Activated CD4-positive, alpha-beta T cell treated with anti-CD3 and anti-CD28 coated beads, Interleukin-2, amount 50 U/mL, for 1 hour (primary cell): ENCODE data around the gene APBA3.

Experiments
- DNase-seq: peaks from one replicate; pipeline ENCODE4 v3.0.0-alpha.2; 2020

APBA3 gene

GRCh38 chr19:3761382-3762129 lies at the start of gene APBA3:
Gene APBA3 (minus strand): TSS chr19:3761692. CDS start chr19:3760264, 1,428 bp downstream.
- DNase-seq = peak; percentile 95

- no peak for DNase-seq
These were observed 49.3 kb upstream of the APBA3 start for GRCh38 chr19:3810708-3811355.

DNA sequence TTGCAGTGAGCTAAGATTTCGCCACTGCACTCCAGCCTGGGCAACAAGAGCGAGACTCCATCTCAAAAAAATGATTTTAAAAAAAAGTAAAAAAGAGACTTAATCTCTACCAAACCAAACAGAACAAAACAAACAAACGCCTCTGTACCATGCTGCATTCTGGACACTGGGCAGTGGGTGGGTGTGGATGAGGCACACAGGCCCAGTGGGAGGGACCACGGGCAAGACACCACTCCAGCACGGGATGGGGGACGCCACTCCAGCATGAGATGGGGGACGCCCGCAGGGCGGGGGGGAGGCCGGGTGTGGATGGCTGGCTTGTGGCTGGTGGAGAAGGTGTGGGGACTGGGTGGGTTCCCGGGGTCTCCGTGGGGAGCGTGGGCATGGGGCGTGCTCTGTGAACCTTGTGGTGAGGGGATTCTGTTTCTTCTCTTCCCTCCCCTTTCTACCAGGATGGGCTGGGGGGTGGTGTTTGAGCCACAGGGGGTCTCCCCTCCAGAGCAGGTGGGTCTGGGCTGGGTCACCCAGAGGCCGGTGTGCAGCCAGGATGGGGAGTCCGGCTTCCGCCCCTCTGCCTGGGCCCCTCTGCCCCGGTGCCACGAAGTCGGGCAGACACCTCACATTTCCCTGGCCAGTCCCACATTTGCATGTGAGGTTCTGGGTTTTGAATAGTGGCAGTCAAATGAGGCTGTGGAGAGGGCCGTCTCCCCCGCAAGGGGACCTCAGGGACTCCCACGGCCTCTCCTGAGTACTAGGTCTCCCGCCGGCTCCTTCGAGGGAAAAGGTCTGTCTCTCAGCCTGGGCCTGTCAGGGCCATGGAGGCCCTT lies 48.6 kb upstream of the APBA3 start:
- DNase-seq = no peak

DNA sequence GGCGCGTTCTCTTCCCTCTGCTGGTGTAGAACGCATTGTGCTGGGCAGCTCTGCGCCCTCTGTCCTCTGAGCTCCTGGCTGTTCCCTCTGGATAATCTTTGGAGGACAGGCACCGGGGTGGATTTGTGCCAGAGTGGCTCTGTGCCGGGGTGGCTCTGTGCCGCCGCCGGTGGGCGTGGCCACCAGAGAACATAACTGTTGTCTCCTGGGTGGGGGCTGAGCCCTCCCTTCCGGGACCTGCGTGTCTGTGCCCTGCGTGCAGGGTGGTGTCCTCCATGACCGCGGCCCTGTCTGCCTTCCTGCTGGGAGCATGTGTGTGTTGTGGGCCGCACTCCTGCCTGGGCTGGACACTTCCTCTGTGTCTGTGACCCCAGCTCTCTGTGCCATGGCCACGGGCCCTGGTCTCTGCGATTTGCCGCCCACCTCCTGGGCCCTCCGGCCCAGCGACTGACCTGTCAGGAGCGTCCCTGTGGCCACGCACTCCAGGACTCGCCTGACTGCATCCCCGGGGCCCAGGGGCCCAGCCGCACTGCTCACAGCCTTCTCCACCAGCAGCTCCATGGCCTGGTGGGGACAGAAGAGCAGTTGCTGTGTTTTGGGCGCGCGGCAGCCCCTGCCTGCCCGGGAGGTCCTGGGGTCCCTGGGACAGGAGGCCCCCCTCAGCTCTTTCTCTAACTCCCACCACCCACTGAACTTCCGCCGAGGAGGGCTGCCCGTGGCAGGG lies 47.1 kb upstream of the APBA3 start:
- no peak for DNase-seq

DNA sequence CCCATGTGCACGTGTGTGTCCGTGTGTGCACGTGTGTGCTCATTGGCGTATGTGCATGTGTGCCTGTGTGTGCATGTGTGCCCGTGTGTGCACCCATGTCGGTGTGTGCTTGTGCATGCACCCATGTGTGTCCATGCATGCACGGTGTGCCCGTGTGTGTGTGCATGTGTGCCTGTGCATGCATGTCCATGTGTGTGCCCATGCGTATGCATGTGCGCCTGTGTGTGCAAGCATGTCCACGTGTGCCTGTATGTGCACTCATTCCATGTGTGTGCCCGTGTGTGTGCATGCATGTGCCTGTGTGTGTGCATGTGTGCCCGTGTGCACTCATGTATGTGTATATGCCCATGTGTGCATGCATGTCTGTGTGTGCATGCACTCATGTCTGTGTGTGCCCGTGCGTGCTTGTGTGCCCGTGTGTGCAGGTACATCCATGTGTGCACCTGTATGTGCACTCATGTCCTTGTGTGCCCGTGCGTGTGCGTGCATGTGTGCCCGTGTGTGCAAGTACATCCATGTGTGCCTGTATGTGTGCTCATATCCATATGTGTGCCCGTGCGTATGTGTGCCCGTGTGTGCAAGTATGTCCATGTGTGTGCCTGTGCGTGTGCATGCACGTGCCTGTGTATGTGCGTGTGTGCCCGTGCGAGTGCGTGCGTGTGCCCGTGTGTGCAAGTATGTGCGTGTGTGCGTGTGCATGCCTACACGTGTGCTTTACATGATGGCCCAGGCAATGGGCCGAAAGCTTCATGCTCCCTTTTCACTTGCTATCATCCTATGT lies 46.3 kb upstream of the APBA3 start:
- no peak for DNase-seq

DNA sequence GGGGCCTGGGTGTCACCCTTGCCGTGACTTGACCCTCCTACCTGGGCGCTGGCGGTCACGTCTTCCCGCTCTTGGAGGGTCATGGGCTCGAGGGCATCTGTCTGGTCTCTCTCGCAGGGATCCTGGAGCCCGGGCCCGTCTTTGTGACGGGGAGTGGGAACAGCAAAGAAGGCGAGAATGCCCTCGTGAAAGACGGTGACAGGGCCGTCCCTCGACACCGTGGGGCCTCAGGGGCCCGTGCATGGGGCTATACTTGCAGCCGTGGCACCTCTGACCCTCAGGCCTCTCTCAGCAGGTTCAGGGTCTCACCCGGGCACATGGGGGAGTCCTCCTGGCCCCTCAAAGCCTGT lies 45.6 kb upstream of the APBA3 start:
- no peak for DNase-seq

- no peak for DNase-seq
These were observed 44.4 kb upstream of the APBA3 start for GRCh38 chr19:3805859-3806258.

DNA sequence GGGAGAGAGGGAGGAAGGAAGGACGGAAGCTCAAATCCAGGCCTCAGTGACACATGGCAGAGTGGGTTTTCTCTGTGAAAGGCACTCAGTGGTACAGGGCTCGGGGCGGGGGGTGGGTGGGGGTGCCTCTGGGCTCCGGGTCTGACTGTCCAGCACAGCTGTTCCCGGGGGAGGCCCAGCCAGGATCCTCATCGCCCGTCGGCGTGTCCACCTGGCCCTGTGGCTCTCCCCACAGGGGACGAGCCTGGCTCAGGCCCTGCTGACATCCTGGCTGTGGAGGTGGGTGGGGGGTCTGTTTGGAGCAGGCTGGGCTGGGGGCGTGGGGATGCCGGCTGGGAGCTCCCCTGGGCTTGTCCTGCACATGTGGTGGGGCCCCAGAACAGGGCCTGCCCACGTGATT lies 42.9 kb upstream of the APBA3 start:
- DNase-seq = no peak

DNA sequence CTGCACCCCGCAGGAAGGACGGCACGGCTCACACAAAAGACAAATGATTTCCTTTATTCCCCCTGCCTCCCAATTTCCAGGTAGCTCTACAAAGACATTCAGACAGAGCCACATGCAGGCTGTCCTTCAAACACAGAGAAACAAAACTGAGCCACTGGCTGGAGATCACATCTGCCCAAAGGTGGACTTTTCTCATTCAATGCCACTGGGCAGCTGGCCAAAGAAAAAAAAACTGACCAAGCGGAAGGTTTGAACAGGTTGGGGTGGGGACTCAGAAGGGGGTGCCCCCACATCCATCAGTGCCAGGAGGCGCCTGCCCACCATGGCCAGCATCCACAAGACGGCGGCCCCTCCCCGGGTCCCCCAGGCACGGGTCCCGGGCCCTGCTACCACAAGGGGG lies 42.5 kb upstream of the APBA3 start:
- no peak for DNase-seq

- DNase-seq = no peak
These were observed 41.8 kb upstream of the APBA3 start for GRCh38 chr19:3803114-3803888.

GRCh38 chr19:3801412-3802096 lies 40.1 kb upstream of the APBA3 start:
- peak; percentile 49 for DNase-seq

GRCh38 chr19:3800996-3801395 lies 39.5 kb upstream of the APBA3 start:
- no peak for DNase-seq

GRCh38 chr19:3798137-3798536 lies 36.6 kb upstream of the APBA3 start:
- no peak for DNase-seq

DNA sequence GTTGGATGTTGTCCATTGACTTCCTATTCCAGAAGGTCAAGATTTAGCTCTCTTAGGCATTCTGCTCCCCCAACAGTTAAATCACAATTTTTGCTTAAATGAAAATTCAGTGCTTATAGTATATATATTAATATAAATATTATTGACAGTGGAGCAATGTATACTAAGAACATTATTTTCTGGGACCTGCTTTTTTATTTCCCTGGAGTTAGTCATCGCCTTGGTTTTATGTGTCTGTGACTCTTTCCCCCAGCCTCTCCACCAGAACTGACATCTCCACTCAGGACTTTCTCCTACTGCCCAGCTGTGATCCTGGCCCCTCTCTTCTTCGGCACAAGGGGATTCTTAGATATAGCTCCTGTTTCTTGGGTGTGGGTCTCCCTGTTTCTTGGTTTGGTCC lies 34.9 kb upstream of the APBA3 start:
- no peak for DNase-seq

DNA sequence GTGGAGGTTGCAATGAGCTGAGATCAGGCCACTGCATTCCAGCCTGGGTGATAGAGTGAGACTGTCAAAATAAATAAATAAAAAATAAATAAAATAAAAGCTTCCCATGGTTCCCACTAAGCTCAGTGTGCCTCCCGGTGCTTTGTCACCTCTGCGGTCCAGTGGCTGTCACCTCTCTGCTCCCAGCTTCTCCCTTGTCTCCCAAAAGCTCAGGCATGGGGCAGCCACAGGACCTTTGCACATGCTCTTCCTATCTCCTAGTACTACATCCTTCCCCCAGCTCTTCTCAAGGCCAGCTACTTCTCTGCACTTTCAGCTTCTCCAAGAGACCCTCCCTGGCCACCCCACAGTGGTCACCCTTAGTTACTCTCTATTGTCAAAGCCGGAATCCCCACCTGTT lies 32.3 kb upstream of the APBA3 start:
- no peak for DNase-seq

DNA sequence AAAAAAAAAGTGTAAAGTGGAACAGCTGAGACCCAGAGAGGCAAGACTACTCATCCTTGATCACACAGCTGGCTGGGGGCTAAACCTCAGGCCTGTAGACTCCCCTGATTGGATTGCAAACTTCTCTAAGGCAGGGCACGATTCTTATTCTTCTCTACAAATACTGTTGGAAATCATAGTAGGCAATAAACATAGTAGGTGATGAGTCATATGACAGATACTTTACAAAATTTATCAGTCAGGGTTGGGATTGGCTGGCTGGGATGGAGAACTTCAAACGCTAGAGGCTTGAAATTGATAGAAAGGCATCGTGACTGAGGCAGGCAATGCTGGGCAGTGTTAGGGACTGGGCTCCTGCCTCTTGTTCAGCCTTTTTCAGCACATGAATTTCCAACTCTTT lies 30.6 kb upstream of the APBA3 start:
- DNase-seq = no peak

DNA sequence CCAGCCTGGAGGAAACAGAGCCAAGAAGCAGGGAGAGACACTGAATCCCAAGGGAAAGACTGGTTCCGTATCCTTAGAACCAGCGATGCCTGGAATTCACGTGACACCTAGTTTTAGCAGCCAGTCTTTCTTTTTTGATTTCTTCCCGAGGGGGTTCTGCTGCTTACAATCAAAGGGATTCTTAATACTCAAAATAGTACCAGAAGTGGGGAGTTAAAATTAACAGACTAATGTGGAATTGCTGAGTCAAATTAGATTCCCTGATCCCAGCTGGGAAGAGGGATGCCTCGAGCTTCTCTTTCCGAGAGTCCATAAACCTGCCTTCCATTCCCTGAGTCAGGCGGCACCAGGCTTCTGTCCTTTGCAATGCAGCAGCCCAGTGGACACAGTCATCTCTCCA lies 29.4 kb upstream of the APBA3 start:
- no peak for DNase-seq

DNA sequence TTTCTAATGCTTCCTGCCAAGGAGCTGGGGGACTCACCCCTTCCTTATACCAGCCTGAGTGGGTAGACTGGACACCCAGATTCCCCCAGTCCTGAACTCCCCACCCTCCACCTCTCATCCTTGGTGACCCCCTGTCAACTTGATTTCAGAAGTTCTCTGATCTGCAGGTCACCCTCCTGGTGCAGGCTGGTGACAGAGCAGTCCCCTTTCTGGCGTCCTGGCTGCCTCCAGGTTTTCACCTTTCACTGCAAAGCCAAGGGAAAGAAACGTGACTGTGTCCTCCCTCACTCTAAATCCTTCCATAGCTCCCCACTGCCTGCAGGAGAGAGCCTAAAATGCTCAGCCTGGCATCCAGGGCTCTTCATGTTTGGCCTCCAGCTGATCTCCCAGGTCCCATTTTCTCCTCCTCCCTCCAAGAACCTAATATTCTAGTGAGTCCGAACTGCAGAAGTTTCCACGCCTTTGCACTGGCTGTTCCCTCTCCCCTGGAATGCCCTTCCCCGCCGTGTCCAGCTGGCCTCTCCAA lies 28.8 kb upstream of the APBA3 start:
- no peak for DNase-seq

GRCh38 chr19:3788996-3789778 lies 27.7 kb upstream of the APBA3 start:
- no peak for DNase-seq
